Fibroblast of skin of abdomen (primary cell): ENCODE data around the gene FAM76B. TPM values are rescaled to one million over a fixed set of nuclear protein-coding genes. Genes with fewer than 3 reads are reported as not detected.
A peak's percentile ranks its signal among the peaks of the same experiment; 100 is the strongest.
"Not testable (repeated sequence)": the region's sequence is repeated elsewhere in the genome, so short reads cannot be mapped to it uniquely, and the experiment has no call there.

ENCODE experiments used
- DNase-seq: peaks from one replicate; pipeline ENCODE4 v3.0.0-alpha.2; 2013
- polyA plus RNA-seq, 2 experiments: library from polyadenylated mRNA; unstranded; fragments of 120-200 nt; gene quantifications; one replicate each; pipeline ENCODE4 v1.2.1, GENCODE V29; 2013; ENCODE audit not compliant: insufficient read length in 2 of 2

The FAM76B gene
- polyA plus RNA-seq (2013, experiment 1 of 2; ENCODE audit: insufficient read length) = 16.2 TPM
- 14.4 TPM for polyA plus RNA-seq (2013, experiment 2 of 2; ENCODE audit: insufficient read length)

GRCh38 chr11:95789506-95790122, at the start of gene FAM76B:
Gene FAM76B (minus strand): TSS chr11:95789782. CDS start chr11:95789478, 304 bp downstream.
- DNase-seq = peak; percentile 100

GRCh38 chr11:95835768-95836488, 46.3 kb upstream of the FAM76B start:
- peak; percentile 92 for DNase-seq

- no peak for DNase-seq
Measured at GRCh38 chr11:95835351-95835750, 45.8 kb upstream of the FAM76B start.

DNA sequence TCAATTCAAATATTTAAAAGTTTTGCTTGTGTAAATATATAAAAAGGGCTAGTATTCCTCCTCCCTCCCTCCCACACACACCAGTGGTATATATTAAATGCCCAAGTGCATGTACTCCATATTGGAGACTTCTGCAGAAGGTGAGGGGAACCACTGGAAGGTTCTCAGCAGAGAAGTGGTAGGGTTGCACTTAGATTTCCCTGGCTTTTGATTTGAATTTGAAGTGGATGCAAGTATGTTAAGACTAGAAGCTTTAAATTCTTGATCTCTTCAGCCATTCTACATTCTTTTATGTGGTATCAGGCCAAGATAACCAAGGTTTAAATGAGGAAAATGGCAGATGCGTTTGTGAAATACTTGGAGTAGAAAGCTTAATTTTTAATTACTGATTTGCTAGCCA, 43.8 kb upstream of the FAM76B start:
- no peak for DNase-seq

DNA sequence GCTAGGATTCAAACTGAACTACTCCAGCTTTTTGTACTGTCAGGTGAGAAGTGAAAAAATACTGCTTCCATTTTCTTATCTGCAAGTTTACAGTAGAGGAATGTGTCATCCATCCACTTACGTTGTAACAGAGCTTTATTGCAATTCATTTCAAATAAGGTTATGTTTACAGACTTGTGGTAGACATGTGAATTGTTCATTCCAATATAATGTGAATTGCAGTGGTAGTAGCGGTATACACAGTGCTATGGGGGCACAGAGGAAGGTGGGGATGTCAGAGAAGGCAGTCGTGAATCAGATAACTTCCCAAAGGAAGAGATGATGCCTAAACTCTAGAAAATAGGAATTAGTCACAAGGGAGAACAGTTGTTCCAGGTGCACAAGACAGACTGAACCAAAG, 43.2 kb upstream of the FAM76B start:
- DNase-seq = peak; percentile 58

DNA sequence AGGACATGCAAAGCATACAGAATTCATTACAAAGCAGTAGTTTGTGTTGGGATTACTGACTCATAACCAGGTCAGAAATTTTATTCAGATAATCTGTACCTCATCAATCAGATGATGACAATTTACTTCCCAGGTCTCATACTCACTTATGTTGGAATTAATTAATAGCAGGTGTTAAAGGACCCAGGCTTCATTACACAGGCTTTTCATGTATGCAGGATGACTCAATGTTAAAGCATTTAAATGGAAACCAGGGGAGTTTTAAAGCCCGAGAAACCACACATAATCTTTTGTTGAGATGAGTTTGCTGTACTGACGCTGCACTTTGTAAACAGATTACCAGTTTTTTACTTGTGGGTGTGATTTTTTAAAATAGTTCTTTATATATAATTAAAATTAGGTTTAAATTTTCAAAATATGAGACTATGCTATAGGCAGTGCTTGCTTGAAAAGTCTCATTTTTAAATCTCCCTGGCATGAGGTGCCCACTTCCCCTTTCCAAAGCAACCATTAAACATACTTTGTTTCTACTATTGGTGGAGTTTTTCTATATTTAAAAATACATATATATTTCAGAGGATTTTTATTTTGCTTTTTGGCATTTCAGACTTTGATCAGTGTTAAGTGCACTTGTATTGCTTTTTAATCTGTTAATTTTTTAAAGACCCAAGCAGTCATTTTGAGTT, 41.8 kb upstream of the FAM76B start:
- DNase-seq = peak; percentile 98

DNA sequence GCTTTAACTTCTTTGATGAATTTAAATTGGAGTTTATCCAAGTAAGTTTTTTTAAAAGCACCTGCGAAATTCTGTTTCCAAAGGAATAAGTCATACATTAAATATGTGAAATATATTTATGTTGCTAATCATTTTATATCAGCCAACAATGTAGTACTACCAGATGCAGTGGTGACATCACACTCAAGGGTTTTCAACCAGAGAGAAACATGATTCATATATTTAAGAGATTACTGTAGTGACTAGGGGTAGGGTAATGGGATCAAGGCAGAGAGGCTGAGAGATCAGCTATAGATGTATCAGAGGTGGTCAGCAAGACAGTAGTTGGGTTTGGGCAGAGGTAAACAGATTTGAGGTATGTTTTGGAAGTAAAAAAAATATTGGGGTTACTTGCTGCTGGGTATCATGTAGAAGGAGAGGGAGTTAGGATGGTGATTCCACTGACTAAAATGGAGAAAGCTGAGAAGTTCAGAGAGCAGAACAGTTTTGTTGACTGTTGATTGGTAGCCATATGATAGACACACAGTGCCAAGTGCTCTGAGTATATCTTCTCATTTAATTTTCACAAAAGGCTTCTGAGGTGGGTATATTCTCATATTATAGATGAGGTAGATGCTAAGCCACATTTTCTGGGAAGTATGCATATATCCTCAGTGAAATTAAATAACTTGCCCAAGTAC, 40.1 kb upstream of the FAM76B start:
- DNase-seq = peak; percentile 63

DNA sequence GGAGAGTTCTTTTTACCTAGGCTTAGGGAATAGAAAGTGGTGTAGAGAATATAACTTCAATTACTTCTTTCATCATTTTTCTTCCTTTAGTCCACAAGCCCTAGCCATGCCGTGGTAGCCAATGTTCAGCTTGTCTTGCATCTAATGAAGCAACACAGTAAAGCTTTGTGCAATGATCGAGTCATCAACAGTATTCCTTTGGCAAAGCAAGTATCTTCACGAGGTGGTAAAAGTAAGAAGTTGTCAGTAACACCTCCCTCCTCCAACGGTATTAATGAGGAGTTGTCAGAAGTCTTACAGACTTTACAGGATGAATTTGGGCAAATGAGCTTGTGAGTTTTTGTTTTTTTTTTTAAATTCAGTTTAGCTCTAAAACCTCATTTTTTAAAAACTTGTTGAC, 38.1 kb upstream of the FAM76B start:
- peak; percentile 23 for DNase-seq

DNA sequence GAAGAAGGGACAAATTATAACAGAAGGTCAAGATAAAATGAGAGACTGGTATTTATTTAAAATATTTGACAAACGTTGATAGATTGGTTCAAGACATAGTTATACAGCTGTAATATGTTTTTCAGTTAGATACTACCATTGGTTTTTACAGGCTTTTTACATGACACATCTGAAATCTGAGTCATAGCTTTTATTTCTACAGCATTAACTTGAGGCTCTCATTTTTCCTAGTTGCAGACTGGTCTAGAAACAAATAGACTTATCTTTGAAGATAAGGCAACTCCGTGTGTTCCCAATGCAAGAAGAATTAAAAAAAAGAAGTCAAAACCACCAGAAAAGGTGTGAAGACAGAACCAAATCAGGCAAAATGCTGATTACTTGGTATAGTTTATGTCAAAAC, 32.1 kb upstream of the FAM76B start:
- DNase-seq = peak; percentile 37

DNA sequence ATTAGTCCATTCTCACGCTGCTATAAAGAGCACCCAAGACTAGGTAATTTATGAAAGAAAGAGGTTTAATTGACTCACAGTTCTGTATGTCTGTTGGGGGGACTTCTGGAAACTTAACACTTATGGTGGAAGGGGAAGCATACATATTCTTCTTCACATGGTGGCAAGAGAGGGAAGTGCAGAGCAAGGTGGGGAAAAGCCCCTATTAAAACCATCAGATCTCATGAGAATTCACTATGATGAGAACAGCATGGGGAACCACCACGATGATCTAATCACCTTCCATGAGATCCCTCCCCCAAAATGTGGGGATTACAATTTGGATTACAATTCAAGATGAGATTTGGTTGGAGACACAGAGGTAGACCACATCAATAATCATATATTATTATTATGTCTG, 26.5 kb upstream of the FAM76B start:
- DNase-seq = no peak

- not testable (repeated sequence) for DNase-seq
Measured at GRCh38 chr11:95811052-95811451, 21.5 kb upstream of the FAM76B start.

- DNase-seq = not testable (repeated sequence)
Measured at GRCh38 chr11:95806464-95806863, 16.9 kb upstream of the FAM76B start.

GRCh38 chr11:95805869-95806268, 16.3 kb upstream of the FAM76B start:
- no peak for DNase-seq

DNA sequence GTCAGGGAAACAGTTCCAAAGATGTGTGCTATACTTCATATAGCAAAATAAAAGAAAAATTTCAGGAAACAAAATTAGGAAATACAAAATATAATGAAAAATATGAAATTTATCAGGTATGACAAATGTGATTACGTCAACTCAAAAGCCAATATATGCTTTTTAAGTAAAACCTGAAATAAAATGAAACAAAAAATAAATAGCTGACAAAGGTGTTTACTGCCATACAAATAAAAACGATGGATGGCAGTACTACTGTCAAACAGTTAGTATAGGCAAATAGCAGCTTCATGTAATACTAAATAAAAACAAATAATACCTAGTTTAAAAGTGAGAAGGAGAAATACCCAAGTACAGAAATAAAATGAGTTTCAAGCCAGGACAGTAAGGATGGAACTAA, 14.4 kb upstream of the FAM76B start:
- DNase-seq = no peak

- DNase-seq = no peak
Measured at GRCh38 chr11:95802806-95803205, 13.2 kb upstream of the FAM76B start.

DNA sequence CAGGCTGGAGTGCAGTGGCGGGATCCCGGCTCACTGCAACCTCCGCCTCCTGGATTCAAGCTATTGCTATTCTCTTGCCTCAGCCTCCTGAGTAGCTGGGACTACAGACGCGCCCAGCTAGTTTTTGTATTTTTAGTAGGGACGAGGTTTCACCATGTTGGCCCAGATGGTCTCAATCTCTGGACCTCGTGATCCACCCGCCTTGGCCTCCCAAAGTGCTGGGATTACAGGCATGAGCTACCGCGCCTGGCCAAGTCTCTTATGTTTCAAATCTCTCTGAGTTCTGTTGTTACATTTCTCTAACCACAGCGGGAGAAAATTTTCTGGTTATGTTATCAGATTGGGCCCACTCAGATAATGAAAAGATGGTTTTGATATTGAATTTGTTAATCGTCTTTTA, 10.9 kb upstream of the FAM76B start:
- no peak for DNase-seq

GRCh38 chr11:95799546-95799945, 10.0 kb upstream of the FAM76B start:
- peak; percentile 19 for DNase-seq

DNA sequence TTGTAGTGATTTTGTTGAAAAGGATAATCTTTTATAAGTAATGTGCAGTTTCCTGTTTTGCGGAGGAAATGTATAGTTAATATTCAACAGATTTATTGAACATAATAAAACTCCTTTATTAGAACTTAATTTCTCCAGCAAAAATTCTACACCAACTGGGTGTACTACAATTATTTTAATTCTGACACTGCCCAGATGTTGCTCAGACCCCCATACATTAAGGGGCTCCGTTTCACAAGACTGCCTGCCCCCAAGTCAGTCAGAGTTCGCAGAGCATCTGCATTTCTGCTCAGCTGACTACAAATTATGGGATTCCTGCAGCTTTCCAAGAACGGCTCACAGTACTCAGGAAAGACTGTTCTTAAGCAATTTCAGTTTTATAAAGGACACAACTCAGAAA, 6.9 kb upstream of the FAM76B start:
- DNase-seq = no peak

GRCh38 chr11:95795627-95796295, 6.2 kb upstream of the FAM76B start:
- DNase-seq = no peak

GRCh38 chr11:95794086-95794485, 4.5 kb upstream of the FAM76B start:
- no peak for DNase-seq

DNA sequence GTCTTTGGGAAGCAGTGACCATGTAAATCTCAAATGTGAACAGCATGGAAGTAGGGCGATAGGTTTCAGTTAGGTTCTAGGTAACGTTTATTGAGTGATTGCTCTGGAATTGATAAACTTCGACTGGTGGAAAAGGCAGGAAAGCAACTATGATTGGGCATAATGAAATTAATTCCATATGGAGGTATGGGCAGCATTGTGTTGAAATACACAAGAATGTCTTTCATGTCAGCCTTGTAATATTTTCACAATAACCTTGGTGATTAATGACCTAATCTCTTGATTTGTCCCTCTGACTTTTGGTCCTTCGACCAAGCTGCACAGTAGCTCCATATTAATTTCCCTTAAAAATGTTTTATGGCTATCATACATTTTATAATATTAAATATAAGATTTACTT, 3.5 kb upstream of the FAM76B start:
- peak; percentile 13 for DNase-seq

DNA sequence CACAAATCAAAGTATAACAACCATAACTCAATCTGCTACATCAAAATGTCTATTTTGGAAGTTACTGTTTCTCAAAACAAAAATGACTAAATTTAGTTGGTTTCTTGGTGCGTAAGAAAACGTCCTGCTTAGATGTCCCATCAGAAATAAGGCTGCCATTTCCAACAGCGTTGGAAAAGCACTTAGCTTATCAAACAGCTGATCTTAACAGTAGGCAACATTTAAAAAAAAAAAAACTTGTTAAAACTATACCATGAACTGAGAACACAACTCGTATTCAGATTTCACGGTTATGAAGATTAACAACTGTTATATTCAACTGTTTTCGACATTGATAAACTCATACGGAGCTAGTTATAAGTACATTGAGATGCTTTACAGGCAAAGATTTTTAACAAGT, 3.1 kb upstream of the FAM76B start:
- no peak for DNase-seq

GRCh38 chr11:95792200-95792599, 2.6 kb upstream of the FAM76B start:
- no peak for DNase-seq
